Measurements from ENCODE around the gene HOXA5.

Gene HOXA5

DNA sequence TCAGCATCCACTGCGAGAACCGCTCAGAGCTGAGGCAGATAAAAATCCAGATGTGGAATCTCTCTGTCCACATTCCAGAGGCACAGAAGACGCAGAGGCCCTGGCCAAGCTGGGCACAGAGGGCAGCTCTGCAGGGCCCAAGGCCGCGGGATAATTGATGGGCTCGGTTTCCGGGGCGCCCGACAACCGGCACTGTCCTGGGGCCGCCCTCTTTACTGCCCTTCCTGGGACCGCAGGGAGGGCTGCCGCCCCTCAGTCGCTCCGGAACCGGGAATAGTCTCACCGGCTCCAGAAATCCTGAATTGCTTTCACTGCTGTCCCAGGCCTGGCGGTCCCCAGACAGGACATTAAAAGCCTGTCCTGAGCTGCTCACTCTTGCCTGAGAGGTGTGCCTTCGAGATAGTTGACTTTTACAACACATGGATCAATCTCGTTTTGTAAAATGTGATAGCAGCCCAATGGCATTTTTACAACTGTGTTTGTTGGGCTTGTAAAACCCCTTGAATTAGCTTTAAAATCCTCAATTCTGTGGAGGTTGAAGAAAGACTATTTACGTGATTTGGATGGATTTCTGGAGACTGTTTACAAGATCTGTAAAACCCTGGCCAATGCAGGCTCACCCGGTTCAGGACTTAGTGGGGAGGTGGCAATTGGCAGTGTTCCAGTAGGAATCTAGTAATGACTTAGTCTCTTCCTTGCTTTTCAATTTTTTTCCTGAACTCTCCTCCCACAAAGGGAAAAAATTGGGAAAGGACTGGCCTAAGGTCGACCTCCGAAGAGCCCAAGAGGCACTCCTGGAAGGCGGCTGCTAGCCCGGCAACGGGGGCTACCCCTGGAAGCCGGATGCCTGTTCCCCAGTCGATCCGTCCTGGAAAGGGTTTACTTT is 5.5 kb upstream of the HOXA5 start:
- TF ChIP-seq, protein P1, sequence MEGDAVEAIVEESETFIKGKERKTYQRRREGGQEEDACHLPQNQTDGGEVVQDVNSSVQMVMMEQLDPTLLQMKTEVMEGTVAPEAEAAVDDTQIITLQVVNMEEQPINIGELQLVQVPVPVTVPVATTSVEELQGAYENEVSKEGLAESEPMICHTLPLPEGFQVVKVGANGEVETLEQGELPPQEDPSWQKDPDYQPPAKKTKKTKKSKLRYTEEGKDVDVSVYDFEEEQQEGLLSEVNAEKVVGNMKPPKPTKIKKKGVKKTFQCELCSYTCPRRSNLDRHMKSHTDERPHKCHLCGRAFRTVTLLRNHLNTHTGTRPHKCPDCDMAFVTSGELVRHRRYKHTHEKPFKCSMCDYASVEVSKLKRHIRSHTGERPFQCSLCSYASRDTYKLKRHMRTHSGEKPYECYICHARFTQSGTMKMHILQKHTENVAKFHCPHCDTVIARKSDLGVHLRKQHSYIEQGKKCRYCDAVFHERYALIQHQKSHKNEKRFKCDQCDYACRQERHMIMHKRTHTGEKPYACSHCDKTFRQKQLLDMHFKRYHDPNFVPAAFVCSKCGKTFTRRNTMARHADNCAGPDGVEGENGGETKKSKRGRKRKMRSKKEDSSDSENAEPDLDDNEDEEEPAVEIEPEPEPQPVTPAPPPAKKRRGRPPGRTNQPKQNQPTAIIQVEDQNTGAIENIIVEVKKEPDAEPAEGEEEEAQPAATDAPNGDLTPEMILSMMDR (IDR thresholded peaks at IDR 0.05; ENCODE audit: low read depth, low read length): no peak
- Histone ChIP-seq H3K36me3 (no peaks in the 10 kb centered on the region), H3K4me1 (no peaks in the 10 kb centered on the region), H3K9me3 (no peaks in the 10 kb centered on the region), H3K27me3 (peaks cover 100% of the 10 kb centered on the region), H3K4me3 (ENCODE audit: low read depth, low read length) (no peak overlapping the region)
- no peak for DNase-seq

- H3K4me3 ChIP-seq (ENCODE audit: low read depth, low read length): peak overlapping the region; percentile 33
- TF ChIP-seq, protein P1 (IDR thresholded peaks at IDR 0.05; ENCODE audit: low read depth, low read length): no peak
Observed at GRCh38 chr7:27148031-27148755, 4.7 kb upstream of the HOXA5 start.

GRCh38 chr7:27147199-27148030 is 3.9 kb upstream of the HOXA5 start, which contains the start of gene HOXA6:
HOXA6 (minus strand) TSS chr7:27147774; CDS start chr7:27147749, 25 bp downstream.
- no peaks in the 10 kb centered on the region for H3K36me3 ChIP-seq
- no peaks in the 10 kb centered on the region for H3K9me3 ChIP-seq
- TF ChIP-seq, protein P1 (IDR thresholded peaks at IDR 0.05; ENCODE audit: low read depth, low read length): no peak
- H3K27me3 ChIP-seq: peaks cover 100% of the 10 kb centered on the region
- peak within 1 kb of the TSS; percentile 33 for H3K4me3 ChIP-seq (ENCODE audit: low read depth, low read length)
- DNase-seq: peak; percentile 55
- no peaks in the 10 kb centered on the region for H3K4me1 ChIP-seq

More at GRCh38 chr7:27148031-27148755, 4.7 kb upstream of the HOXA5 start:
- Histone ChIP-seq H3K9me3 (no peaks in the 10 kb centered on the region), H3K4me1 (no peaks in the 10 kb centered on the region), H3K36me3 (no peaks in the 10 kb centered on the region), H3K27me3 (peaks cover 100% of the 10 kb centered on the region)
- peak; percentile 4 for DNase-seq

- TF ChIP-seq, protein P1 (IDR thresholded peaks at IDR 0.05; ENCODE audit: low read depth, low read length): no peak
- no peaks in the 10 kb centered on the region for H3K9me3 ChIP-seq
- H3K27me3 ChIP-seq: peaks cover 100% of the 10 kb centered on the region
- no peak overlapping the region for H3K4me3 ChIP-seq (ENCODE audit: low read depth, low read length)
- no peaks in the 10 kb centered on the region for H3K36me3 ChIP-seq
- no peak for DNase-seq
- H3K4me1 ChIP-seq: no peaks in the 10 kb centered on the region
Observed at GRCh38 chr7:27146491-27147198, 3.2 kb upstream of the HOXA5 start.

DNA sequence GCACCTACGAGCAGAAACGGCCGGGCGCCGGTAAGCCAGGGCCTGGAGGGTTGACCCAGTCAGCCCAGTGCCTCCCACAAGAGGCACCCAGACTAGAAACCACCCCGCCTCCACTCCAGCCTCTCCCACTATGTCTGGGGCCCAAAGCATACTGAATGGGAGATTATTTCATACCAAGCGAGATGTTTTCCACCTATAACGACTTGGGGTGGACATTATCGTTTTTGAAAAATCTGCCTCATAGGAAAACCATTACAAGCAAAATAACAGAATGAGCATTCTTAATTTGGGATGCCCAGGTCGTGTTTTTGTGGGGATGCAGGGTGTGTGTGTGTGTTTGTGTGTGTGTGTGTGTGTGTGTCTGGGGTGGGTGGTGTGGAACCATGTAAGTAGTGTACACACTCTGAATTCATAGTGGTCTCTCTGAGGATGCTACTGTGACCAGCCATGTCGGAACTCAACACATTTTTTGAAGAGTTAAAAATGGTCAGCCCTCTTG is 2.5 kb upstream of the HOXA5 start:
- Histone ChIP-seq H3K9me3 (no peaks in the 10 kb centered on the region), H3K36me3 (no peaks in the 10 kb centered on the region), H3K27me3 (peaks cover 100% of the 10 kb centered on the region), H3K4me1 (no peaks in the 10 kb centered on the region), H3K4me3 (ENCODE audit: low read depth, low read length) (no peak overlapping the region)
- DNase-seq: no peak
- TF ChIP-seq, protein P1 (IDR thresholded peaks at IDR 0.05; ENCODE audit: low read depth, low read length): no peak
